ENCODE results near the gene NUCB2.

The NUCB2 gene

DNA sequence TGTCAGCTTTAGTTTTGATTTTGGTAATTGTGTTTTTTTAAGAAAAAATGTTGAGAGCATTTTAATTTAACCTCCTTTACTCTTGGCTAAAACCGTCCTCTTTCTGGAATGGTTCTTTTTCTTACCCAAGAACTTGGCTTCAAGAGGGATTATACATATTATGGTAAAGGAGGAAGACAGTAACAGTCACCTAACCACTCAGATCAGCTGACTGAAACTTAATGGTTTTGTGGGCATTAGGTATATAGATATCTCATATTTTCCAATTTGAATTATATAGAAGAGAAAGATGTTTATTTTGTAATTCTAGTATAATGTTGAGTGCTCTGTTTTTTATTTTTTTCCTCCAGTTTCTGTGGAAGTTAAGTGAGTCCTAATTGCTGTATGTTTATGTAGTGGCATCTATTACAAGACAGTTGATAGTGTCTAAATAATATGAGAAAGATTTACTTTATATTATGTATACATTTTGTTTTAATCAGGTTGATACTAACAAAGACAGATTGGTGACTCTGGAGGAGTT is 38.4 kb downstream of the NUCB2 start:
- Histone ChIP-seq H3K27me3 (ENCODE audit: insufficient read depth, poor library complexity, severe bottlenecking) (no peaks in the 10 kb centered on the region), H3K4me3 (replicated peaks; ENCODE audit: insufficient read depth, low read length) (no peak overlapping the region), H3K27ac (replicated peaks) (no peak overlapping the region)
- TF ChIP-seq GABPA (IDR thresholded peaks at IDR 0.05; ENCODE audit: low read depth) (no peak), POLR2AphosphoS5 (IDR thresholded peaks at IDR 0.05; ENCODE audit: low read depth) (no peak), SPI1 (IDR thresholded peaks at IDR 0.05; ENCODE audit: borderline replicate concordance, low read depth) (no peak)
- TF ChIP-seq, protein P1, sequence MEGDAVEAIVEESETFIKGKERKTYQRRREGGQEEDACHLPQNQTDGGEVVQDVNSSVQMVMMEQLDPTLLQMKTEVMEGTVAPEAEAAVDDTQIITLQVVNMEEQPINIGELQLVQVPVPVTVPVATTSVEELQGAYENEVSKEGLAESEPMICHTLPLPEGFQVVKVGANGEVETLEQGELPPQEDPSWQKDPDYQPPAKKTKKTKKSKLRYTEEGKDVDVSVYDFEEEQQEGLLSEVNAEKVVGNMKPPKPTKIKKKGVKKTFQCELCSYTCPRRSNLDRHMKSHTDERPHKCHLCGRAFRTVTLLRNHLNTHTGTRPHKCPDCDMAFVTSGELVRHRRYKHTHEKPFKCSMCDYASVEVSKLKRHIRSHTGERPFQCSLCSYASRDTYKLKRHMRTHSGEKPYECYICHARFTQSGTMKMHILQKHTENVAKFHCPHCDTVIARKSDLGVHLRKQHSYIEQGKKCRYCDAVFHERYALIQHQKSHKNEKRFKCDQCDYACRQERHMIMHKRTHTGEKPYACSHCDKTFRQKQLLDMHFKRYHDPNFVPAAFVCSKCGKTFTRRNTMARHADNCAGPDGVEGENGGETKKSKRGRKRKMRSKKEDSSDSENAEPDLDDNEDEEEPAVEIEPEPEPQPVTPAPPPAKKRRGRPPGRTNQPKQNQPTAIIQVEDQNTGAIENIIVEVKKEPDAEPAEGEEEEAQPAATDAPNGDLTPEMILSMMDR (IDR thresholded peaks at IDR 0.05; ENCODE audit: insufficient read depth, low read length): no peak
- TF ChIP-seq, protein P2, sequence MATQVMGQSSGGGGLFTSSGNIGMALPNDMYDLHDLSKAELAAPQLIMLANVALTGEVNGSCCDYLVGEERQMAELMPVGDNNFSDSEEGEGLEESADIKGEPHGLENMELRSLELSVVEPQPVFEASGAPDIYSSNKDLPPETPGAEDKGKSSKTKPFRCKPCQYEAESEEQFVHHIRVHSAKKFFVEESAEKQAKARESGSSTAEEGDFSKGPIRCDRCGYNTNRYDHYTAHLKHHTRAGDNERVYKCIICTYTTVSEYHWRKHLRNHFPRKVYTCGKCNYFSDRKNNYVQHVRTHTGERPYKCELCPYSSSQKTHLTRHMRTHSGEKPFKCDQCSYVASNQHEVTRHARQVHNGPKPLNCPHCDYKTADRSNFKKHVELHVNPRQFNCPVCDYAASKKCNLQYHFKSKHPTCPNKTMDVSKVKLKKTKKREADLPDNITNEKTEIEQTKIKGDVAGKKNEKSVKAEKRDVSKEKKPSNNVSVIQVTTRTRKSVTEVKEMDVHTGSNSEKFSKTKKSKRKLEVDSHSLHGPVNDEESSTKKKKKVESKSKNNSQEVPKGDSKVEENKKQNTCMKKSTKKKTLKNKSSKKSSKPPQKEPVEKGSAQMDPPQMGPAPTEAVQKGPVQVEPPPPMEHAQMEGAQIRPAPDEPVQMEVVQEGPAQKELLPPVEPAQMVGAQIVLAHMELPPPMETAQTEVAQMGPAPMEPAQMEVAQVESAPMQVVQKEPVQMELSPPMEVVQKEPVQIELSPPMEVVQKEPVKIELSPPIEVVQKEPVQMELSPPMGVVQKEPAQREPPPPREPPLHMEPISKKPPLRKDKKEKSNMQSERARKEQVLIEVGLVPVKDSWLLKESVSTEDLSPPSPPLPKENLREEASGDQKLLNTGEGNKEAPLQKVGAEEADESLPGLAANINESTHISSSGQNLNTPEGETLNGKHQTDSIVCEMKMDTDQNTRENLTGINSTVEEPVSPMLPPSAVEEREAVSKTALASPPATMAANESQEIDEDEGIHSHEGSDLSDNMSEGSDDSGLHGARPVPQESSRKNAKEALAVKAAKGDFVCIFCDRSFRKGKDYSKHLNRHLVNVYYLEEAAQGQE (IDR thresholded peaks at IDR 0.05; ENCODE audit: insufficient replicate concordance, low read depth): no peak
- DNase-seq (ENCODE audit: low read depth in 1 of 2, low spot score in 1 of 2): no peak

DNA sequence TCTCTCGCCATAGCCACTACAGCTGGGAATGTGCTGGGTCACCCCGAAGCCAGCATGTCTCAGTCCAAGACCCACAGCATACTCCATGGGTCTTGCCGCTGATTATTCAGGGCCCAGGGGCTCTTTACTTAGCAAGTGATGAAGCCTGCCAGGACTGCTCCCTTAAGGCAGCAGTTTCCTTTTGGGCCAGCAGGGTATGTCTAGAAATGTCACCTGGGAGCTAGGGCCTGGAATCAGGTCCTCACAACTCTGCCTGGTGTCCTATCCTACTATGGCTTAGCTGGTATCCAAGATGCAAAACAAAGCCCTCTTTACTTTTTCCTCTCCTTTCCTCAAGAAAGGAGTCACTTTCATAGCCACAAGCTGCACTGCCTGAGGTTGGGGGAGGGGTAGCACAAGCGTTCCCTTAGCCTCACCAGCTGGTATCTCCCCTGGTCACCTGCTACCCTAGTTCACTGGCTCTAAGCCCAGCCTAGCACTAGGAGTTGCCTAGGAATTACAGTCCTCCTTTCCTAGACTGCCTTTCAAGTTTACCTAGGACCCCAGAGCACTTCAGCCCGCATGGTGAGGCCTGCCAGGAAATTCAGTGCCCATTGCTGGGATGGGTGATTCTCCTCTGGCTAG is 52.4 kb downstream of the NUCB2 start:
- no peak overlapping the region for H3K4me3 ChIP-seq (replicated peaks; ENCODE audit: insufficient read depth, low read length)
- no peak for DNase-seq (ENCODE audit: low read depth in 1 of 2, low spot score in 1 of 2)
- TF ChIP-seq, protein P1 (IDR thresholded peaks at IDR 0.05; ENCODE audit: insufficient read depth, low read length): no peak
- TF ChIP-seq SPI1 (IDR thresholded peaks at IDR 0.05; ENCODE audit: borderline replicate concordance, low read depth) (no peak), GABPA (IDR thresholded peaks at IDR 0.05; ENCODE audit: low read depth) (no peak), POLR2AphosphoS5 (IDR thresholded peaks at IDR 0.05; ENCODE audit: low read depth) (peak; percentile 20; the same call in 1 of the 2 replicates)
- TF ChIP-seq, protein P2 (IDR thresholded peaks at IDR 0.05; ENCODE audit: insufficient replicate concordance, low read depth): no peak
- no peaks in the 10 kb centered on the region for H3K27me3 ChIP-seq (ENCODE audit: insufficient read depth, poor library complexity, severe bottlenecking)
- no peak overlapping the region for H3K27ac ChIP-seq (replicated peaks)

DNA sequence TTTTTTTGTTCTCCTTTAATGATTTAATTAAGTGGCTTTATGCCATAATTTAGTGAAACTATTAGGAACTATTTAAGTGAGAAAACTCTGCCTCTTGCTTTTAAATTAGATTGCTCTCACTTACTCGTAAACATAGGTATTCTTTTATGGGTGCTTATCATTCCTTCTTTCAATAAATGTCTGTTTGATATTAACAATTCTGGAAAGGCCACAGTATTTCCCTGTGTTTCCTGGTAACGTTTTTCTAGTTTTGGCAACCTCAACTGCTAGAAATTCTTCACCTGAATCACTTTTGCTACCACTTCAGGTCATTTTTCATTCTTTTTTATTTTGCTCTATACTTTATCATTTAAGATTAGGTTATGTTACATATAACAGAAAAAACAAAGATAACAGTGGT is 55.1 kb downstream of the NUCB2 start:
- H3K4me3 ChIP-seq (replicated peaks; ENCODE audit: insufficient read depth, low read length): no peak overlapping the region
- no peaks in the 10 kb centered on the region for H3K27me3 ChIP-seq (ENCODE audit: insufficient read depth, poor library complexity, severe bottlenecking)
- no peak for TF ChIP-seq POLR2AphosphoS5 (IDR thresholded peaks at IDR 0.05; ENCODE audit: low read depth)
- TF ChIP-seq, protein P2 (IDR thresholded peaks at IDR 0.05; ENCODE audit: insufficient replicate concordance, low read depth): no peak
- TF ChIP-seq GABPA (IDR thresholded peaks at IDR 0.05; ENCODE audit: low read depth): no peak
- TF ChIP-seq, protein P1 (IDR thresholded peaks at IDR 0.05; ENCODE audit: insufficient read depth, low read length): no peak
- TF ChIP-seq SPI1 (IDR thresholded peaks at IDR 0.05; ENCODE audit: borderline replicate concordance, low read depth): no peak
- no peak for DNase-seq (ENCODE audit: low read depth in 1 of 2, low spot score in 1 of 2)
- H3K27ac ChIP-seq (replicated peaks): no peak overlapping the region
